GM23338 (cell line): ENCODE measurements around the gene PACC1. TPM values are rescaled to one million over a fixed set of nuclear protein-coding genes. Genes with fewer than 3 reads are reported as not detected.

Experiments used
- ATAC-seq: fragments of 200-7000 bp; cut with Tn5 transposase; 3 replicates; pipeline ENCODE4 v1.9.1; 2020
- DNase-seq: peaks from one replicate; pipeline ENCODE4 v3.0.0-alpha.2; 2015; ENCODE audit warnings: low spot score
- H2AFZ ChIP-seq: fragments of 200-600 bp; sonication (generic); 2 replicates; pipeline ENCODE4 v1.8.0; 2016; ENCODE audit warnings: antibody characterized with exemption, mild to moderate bottlenecking, moderate library complexity
- H3F3A ChIP-seq: fragments of 200-600 bp; sonication (generic); replicated peaks from 2 replicates; pipeline ENCODE4 v1.8.0; 2017; ENCODE audit warnings: antibody characterized with exemption, mixed run types, low read depth
- H3K27ac ChIP-seq: fragments of 200-600 bp; sonication (generic); 2 replicates; pipeline ENCODE4 v1.6.1; 2016; ENCODE audit warnings: low read depth
- H3K27me3 ChIP-seq: fragments of 200-600 bp; sonication (generic); 2 replicates; pipeline ENCODE4 v1.8.0; 2016; ENCODE audit warnings: mild to moderate bottlenecking, mixed run types, moderate library complexity; ENCODE audit not compliant: insufficient read depth
- H3K36me3 ChIP-seq: fragments of 200-600 bp; sonication (generic); 2 replicates; pipeline ENCODE4 v1.8.0; 2016; ENCODE audit warnings: mild to moderate bottlenecking; ENCODE audit not compliant: insufficient read depth
- H3K4me1 ChIP-seq: fragments of 200-600 bp; sonication (generic); 2 replicates; pipeline ENCODE4 v1.8.0; 2016; ENCODE audit warnings: mild to moderate bottlenecking, moderate library complexity; ENCODE audit not compliant: insufficient read depth
- H3K4me2 ChIP-seq: fragments of 200-600 bp; sonication (generic); 2 replicates; pipeline ENCODE4 v1.7.1; 2017; ENCODE audit warnings: mixed run types
- H3K4me3 ChIP-seq: fragments of 200-600 bp; sonication (generic); 2 replicates; pipeline ENCODE4 v1.6.1; 2016; ENCODE audit warnings: mixed run types
- H3K79me2 ChIP-seq: fragments of 200-600 bp; sonication (generic); replicated peaks from 2 replicates; pipeline ENCODE4 v1.8.0; 2017; ENCODE audit warnings: mild to moderate bottlenecking; ENCODE audit not compliant: insufficient read depth
- H3K9me2 ChIP-seq: fragments of 200-600 bp; sonication (generic); 2 replicates; pipeline ENCODE4 v1.8.0; 2017; ENCODE audit not compliant: insufficient read depth
- H4K20me1 ChIP-seq: fragments of 200-600 bp; sonication (generic); replicated peaks from 2 replicates; pipeline ENCODE4 v1.8.0; 2017; ENCODE audit warnings: mild to moderate bottlenecking; ENCODE audit not compliant: insufficient read depth
- H3K27ac Mint-ChIP-seq: 2 replicates; pipeline ENCODE4 v1.8.0; 2020; ENCODE audit warnings: inconsistent platforms, mild to moderate bottlenecking, moderate library complexity, mixed read lengths
- H3K27me3 Mint-ChIP-seq: 3 replicates; pipeline ENCODE4 v1.8.0; 2022; ENCODE audit warnings: low read depth, mild to moderate bottlenecking, moderate library complexity, mixed read lengths, inconsistent platforms; ENCODE audit not compliant: insufficient read depth, poor library complexity
- H3K36me3 Mint-ChIP-seq: 3 replicates; pipeline ENCODE4 v1.8.0; 2021; ENCODE audit warnings: low read depth, mild to moderate bottlenecking, inconsistent platforms, moderate library complexity, mixed read lengths
- H3K4me1 Mint-ChIP-seq: 3 replicates; pipeline ENCODE4 v1.8.0; 2020; ENCODE audit warnings: mild to moderate bottlenecking, inconsistent platforms, mixed read lengths
- H3K4me3 Mint-ChIP-seq: 3 replicates; pipeline ENCODE4 v1.8.0; 2021; ENCODE audit warnings: moderate library complexity, mild to moderate bottlenecking, inconsistent platforms, mixed read lengths
- H3K9me3 Mint-ChIP-seq: 3 replicates; pipeline ENCODE4 v1.8.0; 2020; ENCODE audit warnings: moderate library complexity, mild to moderate bottlenecking, inconsistent platforms, mixed read lengths
- EZH2 ChIP-seq: fragments of 200-600 bp; sonication (generic); IDR thresholded peaks from one replicate; pipeline ENCODE4 v1.8.0; 2017; ENCODE audit warnings: antibody characterized with exemption, mild to moderate bottlenecking, low read depth; ENCODE audit not compliant: unreplicated experiment
- EZH2phosphoT487 ChIP-seq: fragments of 200-600 bp; sonication (generic); IDR thresholded peaks from one replicate; pipeline ENCODE4 v1.8.1; 2018; ENCODE audit warnings: antibody characterized with exemption; ENCODE audit not compliant: unreplicated experiment
- JUNB ChIP-seq: IDR thresholded peaks from one replicate; pipeline ENCODE4 v1.6.1; 2016; ENCODE audit warnings: antibody characterized with exemption; ENCODE audit not compliant: unreplicated experiment
- NANOG ChIP-seq: IDR thresholded peaks from 2 replicates; pipeline ENCODE4 v1.6.1; 2016; ENCODE audit warnings: antibody characterized with exemption, borderline replicate concordance
- POLR2AphosphoS5 ChIP-seq: IDR thresholded peaks from 2 replicates; pipeline ENCODE4 v1.6.1; 2016; ENCODE audit warnings: antibody characterized with exemption, low read depth
- REST ChIP-seq: IDR thresholded peaks from one replicate; pipeline ENCODE4 v1.6.1; 2018; ENCODE audit warnings: antibody characterized with exemption; ENCODE audit not compliant: unreplicated experiment
- STAT1 ChIP-seq: IDR thresholded peaks from one replicate; pipeline ENCODE4 v1.6.1; 2016; ENCODE audit warnings: antibody characterized with exemption; ENCODE audit not compliant: unreplicated experiment
- ZNF114 ChIP-seq: fragments of 250-450 bp; sonication (Bioruptor Pico); IDR thresholded peaks from 2 replicates; pipeline ENCODE4 v1.5.0; 2020; ENCODE audit warnings: mild to moderate bottlenecking, moderate library complexity
- ZNF331 ChIP-seq: fragments of 250-450 bp; sonication (Bioruptor Pico); IDR thresholded peaks from 2 replicates; pipeline ENCODE4 v1.5.0; 2020; ENCODE audit warnings: low read depth, mild to moderate bottlenecking, moderate library complexity
- ZNF462 ChIP-seq: fragments of 250-450 bp; sonication (Bioruptor Pico); IDR thresholded peaks from 2 replicates; pipeline ENCODE4 v1.5.0; 2020; ENCODE audit warnings: mild to moderate bottlenecking, moderate library complexity
- polyA plus RNA-seq: library from polyadenylated mRNA; unstranded; fragments of >200 nt; fragmentation: Nextera tagmentation; extraction: Ambion mirVana; gene quantifications from 2 replicates; pipeline ENCODE4 v1.2.1, GENCODE V29; 2016
- total RNA-seq: library from RNA; depleted of rRNA; stranded (reverse); fragments of >200 nt; shearing (Covaris generic); gene quantifications from 2 replicates; pipeline ENCODE4 v1.2.3, GENCODE V29; 2014
- TF ChIP-seq, protein P1 (sequence below): IDR thresholded peaks from 2 replicates; pipeline ENCODE4 v1.6.1; 2016; ENCODE audit warnings: antibody characterized with exemption
- TF ChIP-seq, protein P2 (sequence below), 2 experiments: fragments of 200-600 bp in 1 of 2; sonication (generic) in 1 of 2; conservative IDR thresholded peaks; 2 replicates each; pipeline versions ENCODE4 v1.5.1 to v1.6.1; 2016 to 2017; ENCODE audit warnings: antibody characterized with exemption in 2 of 2, low read depth in 2 of 2, mild to moderate bottlenecking in 2 of 2, moderate library complexity in 1 of 2

PACC1 gene
- total and polyA plus RNA-seq, 2 experiments from 2014 or later: 17.1 to 18.0 TPM

- Histone ChIP-seq H3K79me2 (no peaks in the 10 kb centered on the region; the same call in 1 of the 2 replicates), H3K4me2 (no peak overlapping the region), H3K27me3 (no peaks in the 10 kb centered on the region), H3K36me3 (no peaks in the 10 kb centered on the region), H3K4me1 (no peaks in the 10 kb centered on the region), H3F3A (no peaks in the 10 kb centered on the region), H3K9me2 (no peaks in the 10 kb centered on the region), H3K27ac (no peak overlapping the region), H4K20me1 (0 out of 2 replicates have a peak, but pooled peaks cover 4% of the 10 kb centered on the region), H2AFZ (no peak overlapping the region), H3K4me3 (no peak overlapping the region)
- H3K36me3 Mint-ChIP-seq: no peaks in the 10 kb centered on the region
- H3K4me1 Mint-ChIP-seq: no peaks in the 10 kb centered on the region
- TF ChIP-seq REST (no peak), NANOG (no peak), STAT1 (no peak), JUNB (no peak), EZH2 (no peak), ZNF331 (no peak), ZNF462 (CRISPR knock-in tag) (no peak), POLR2AphosphoS5 (no peak), ZNF114 (CRISPR knock-in tag) (no peak), EZH2phosphoT487 (no peak)
- TF ChIP-seq, protein P1, sequence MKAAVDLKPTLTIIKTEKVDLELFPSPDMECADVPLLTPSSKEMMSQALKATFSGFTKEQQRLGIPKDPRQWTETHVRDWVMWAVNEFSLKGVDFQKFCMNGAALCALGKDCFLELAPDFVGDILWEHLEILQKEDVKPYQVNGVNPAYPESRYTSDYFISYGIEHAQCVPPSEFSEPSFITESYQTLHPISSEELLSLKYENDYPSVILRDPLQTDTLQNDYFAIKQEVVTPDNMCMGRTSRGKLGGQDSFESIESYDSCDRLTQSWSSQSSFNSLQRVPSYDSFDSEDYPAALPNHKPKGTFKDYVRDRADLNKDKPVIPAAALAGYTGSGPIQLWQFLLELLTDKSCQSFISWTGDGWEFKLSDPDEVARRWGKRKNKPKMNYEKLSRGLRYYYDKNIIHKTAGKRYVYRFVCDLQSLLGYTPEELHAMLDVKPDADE: no peak
- TF ChIP-seq, protein P2, sequence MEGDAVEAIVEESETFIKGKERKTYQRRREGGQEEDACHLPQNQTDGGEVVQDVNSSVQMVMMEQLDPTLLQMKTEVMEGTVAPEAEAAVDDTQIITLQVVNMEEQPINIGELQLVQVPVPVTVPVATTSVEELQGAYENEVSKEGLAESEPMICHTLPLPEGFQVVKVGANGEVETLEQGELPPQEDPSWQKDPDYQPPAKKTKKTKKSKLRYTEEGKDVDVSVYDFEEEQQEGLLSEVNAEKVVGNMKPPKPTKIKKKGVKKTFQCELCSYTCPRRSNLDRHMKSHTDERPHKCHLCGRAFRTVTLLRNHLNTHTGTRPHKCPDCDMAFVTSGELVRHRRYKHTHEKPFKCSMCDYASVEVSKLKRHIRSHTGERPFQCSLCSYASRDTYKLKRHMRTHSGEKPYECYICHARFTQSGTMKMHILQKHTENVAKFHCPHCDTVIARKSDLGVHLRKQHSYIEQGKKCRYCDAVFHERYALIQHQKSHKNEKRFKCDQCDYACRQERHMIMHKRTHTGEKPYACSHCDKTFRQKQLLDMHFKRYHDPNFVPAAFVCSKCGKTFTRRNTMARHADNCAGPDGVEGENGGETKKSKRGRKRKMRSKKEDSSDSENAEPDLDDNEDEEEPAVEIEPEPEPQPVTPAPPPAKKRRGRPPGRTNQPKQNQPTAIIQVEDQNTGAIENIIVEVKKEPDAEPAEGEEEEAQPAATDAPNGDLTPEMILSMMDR (conservative IDR thresholded peaks at IDR 0.05; ENCODE audit: low read depth in 2 of 2): no peak
- DNase-seq (no peak), ATAC-seq (peak; percentile 54)
- H3K27ac Mint-ChIP-seq: no peak overlapping the region
- H3K27me3 Mint-ChIP-seq: peaks cover 8% of the 10 kb centered on the region
- no peaks in the 10 kb centered on the region for H3K9me3 Mint-ChIP-seq
- H3K4me3 Mint-ChIP-seq: no peak overlapping the region
Observed at GRCh38 chr1:212440419-212440818, 25.7 kb upstream of the PACC1 start.
